PC-3 (cell line): ENCODE data around the gene MCF2L2.

Source experiments
- EZH2 ChIP-seq: fragments of 300-600 bp; sonication (generic); IDR thresholded peaks from one replicate; pipeline ENCODE4 v1.6.1; 2017; ENCODE audit warnings: antibody characterized with exemption, mild to moderate bottlenecking, low read length; ENCODE audit not compliant: unreplicated experiment
- EZH2phosphoT487 ChIP-seq: fragments of 300-600 bp; sonication (generic); IDR thresholded peaks from 2 replicates; pipeline ENCODE4 v1.6.1; 2018; ENCODE audit warnings: mild to moderate bottlenecking, antibody characterized with exemption, low read length, borderline replicate concordance
- TF ChIP-seq, protein P1 (sequence below): fragments of 300-600 bp; sonication (generic); conservative IDR thresholded peaks from 2 replicates; pipeline ENCODE4 v1.5.1; 2017; ENCODE audit warnings: antibody characterized with exemption, low read depth, mild to moderate bottlenecking, low read length

DNA sequence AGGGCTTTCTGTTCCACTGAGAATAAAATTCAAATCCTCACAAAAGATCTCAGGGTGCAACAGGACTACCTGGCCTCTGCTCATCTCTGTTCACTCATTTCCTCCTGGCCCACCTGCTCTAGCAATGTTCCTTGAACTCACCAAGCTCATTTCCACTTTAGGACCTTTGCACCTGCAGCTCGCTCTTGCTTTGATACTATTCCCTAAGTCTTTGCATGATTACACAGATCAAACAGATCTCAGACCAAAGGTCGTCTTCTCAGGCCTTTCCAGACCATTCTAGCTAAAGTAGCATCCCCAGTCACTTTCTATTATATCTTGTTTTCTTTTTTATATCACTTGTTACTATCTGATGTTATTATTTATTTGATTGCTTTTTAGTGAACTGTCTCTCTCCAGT lies 120.7 kb downstream of the MCF2L2 start:
- TF ChIP-seq, protein P1, sequence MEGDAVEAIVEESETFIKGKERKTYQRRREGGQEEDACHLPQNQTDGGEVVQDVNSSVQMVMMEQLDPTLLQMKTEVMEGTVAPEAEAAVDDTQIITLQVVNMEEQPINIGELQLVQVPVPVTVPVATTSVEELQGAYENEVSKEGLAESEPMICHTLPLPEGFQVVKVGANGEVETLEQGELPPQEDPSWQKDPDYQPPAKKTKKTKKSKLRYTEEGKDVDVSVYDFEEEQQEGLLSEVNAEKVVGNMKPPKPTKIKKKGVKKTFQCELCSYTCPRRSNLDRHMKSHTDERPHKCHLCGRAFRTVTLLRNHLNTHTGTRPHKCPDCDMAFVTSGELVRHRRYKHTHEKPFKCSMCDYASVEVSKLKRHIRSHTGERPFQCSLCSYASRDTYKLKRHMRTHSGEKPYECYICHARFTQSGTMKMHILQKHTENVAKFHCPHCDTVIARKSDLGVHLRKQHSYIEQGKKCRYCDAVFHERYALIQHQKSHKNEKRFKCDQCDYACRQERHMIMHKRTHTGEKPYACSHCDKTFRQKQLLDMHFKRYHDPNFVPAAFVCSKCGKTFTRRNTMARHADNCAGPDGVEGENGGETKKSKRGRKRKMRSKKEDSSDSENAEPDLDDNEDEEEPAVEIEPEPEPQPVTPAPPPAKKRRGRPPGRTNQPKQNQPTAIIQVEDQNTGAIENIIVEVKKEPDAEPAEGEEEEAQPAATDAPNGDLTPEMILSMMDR, result no peak
- TF ChIP-seq EZH2 (no peak), EZH2phosphoT487 (no peak)
